Measurements from ENCODE around the gene PANK3. TPM values are rescaled to one million over a fixed set of nuclear protein-coding genes. Genes with fewer than 3 reads are reported as not detected.
"Not testable (repeated sequence)": the region's sequence is repeated elsewhere in the genome, so short reads cannot be mapped to it uniquely, and the experiment has no call there.

Gene PANK3
- polyA plus RNA-seq, 5 donors, result 31.9 to 59.1 (median 50.6) TPM

GRCh38 chr5:168553377-168554130 lies 25.6 kb downstream of the PANK3 start:
- DNase-seq, result no peak

GRCh38 chr5:168552146-168552545 lies 27.0 kb downstream of the PANK3 start:
- DNase-seq, result no peak

- DNase-seq, result no peak
Measured at GRCh38 chr5:168550656-168551055, 28.5 kb downstream of the PANK3 start.

- DNase-seq, result no peak
Measured at GRCh38 chr5:168549554-168549953, 29.6 kb downstream of the PANK3 start.

GRCh38 chr5:168537176-168537575 lies 42.0 kb downstream of the PANK3 start:
- no peak for DNase-seq

- not testable (repeated sequence) for DNase-seq
Measured at GRCh38 chr5:168534351-168534750, 44.8 kb downstream of the PANK3 start.

- no peak for DNase-seq
Measured at GRCh38 chr5:168531987-168532864, 46.9 kb downstream of the PANK3 start.

GRCh38 chr5:168531191-168531590 lies 48.0 kb downstream of the PANK3 start:
- no peak for DNase-seq

GRCh38 chr5:168530621-168531150 lies 48.5 kb downstream of the PANK3 start:
- DNase-seq, result no peak

- DNase-seq, result no peak
Measured at GRCh38 chr5:168529374-168530234, 49.6 kb downstream of the PANK3 start.

- peak; percentile 31 to 40 for DNase-seq
Measured at GRCh38 chr5:168528521-168529373, 50.4 kb downstream of the PANK3 start, which contains the start of gene FBLL1. Gene FBLL1 (plus strand): TSS chr5:168529305. CDS start chr5:168529505, 200 bp downstream.

- no peak for DNase-seq
Measured at GRCh38 chr5:168527756-168528295, 51.3 kb downstream of the PANK3 start.

- DNase-seq, result no peak
Measured at GRCh38 chr5:168525856-168526255, 53.3 kb downstream of the PANK3 start.

- DNase-seq, result no peak
Measured at GRCh38 chr5:168513861-168514428, 65.2 kb downstream of the PANK3 start.

GRCh38 chr5:168502563-168503237 lies 76.5 kb downstream of the PANK3 start:
- no peak for DNase-seq

Data from right lung (tissue), 5 donors.